Sigmoid colon (tissue), 7 donors: ENCODE measurements around the gene POLG. TPM values are rescaled to one million over a fixed set of nuclear protein-coding genes. Genes with fewer than 3 reads are reported as not detected.

Experiments used
- DNase-seq: peaks from one replicate; pipeline ENCODE4 v3.0.0-alpha.2; 2019
- H3K27ac ChIP-seq, 4 donors: fragments of 200-600 bp; sonication (generic); one replicate each; pipeline ENCODE4 v1.5.1; 2016 to 2019; ENCODE audit warnings: mild to moderate bottlenecking in 1 of 4
- H3K27me3 ChIP-seq, 3 donors: fragments of 200-600 bp; sonication (generic); one replicate each; pipeline ENCODE4 v1.5.1; 2019; ENCODE audit warnings: mild to moderate bottlenecking in 1 of 3
- H3K36me3 ChIP-seq, 4 donors: fragments of 200-600 bp; sonication (generic); one replicate each; pipeline ENCODE4 v1.5.1; 2016 to 2019
- H3K4me1 ChIP-seq, 4 donors: fragments of 200-600 bp; sonication (generic); one replicate each; pipeline ENCODE4 v1.5.1; 2017 to 2019
- H3K4me3 ChIP-seq, 4 donors: fragments of 200-600 bp; sonication (generic); one replicate each; pipeline ENCODE4 v1.5.1; 2017 to 2019; ENCODE audit warnings: mild to moderate bottlenecking in 2 of 4, moderate library complexity in 1 of 4
- H3K9me3 ChIP-seq, 4 donors: fragments of 200-600 bp in 3 of 4; sonication (generic) in 3 of 4; one replicate each; pipeline versions ENCODE4 v1.5.1 to v1.6.1; 2013 to 2019
- CTCF ChIP-seq, 4 experiments: fragments of 450-650 bp in 3 of 4; fragments of 200-600 bp in 1 of 4; IDR thresholded peaks; one replicate each; pipeline ENCODE4 v1.5.1; 2016 to 2019; ENCODE audit warnings: antibody characterized with exemption in 4 of 4, mild to moderate bottlenecking in 3 of 4, moderate library complexity in 2 of 4
- EP300 ChIP-seq, 4 donors: sonication (generic); formaldehyde crosslinking; IDR thresholded peaks; one replicate each; pipeline ENCODE4 v1.6.1; 2017; ENCODE audit warnings: antibody characterized with exemption in 4 of 4
- POLR2A ChIP-seq, 2 donors: fragments of 450-650 bp; IDR thresholded peaks; one replicate each; pipeline ENCODE4 v1.6.1; 2016; ENCODE audit warnings: antibody characterized with exemption in 2 of 2, mild to moderate bottlenecking in 2 of 2, moderate library complexity in 2 of 2
- POLR2AphosphoS5 ChIP-seq, 4 donors: sonication (generic); formaldehyde crosslinking; IDR thresholded peaks; one replicate each; pipeline ENCODE4 v1.6.1; 2017; ENCODE audit warnings: antibody characterized with exemption in 4 of 4
- WGBS, 2 donors: extraction: QIAGEN DNeasy Blood & Tissue Kit; methylation state at CpG; one replicate each; pipeline ENCODE4 v1.1.7; 2013; 5-methylcytosine and 5-hydroxymethylcytosine counted together
- intact Hi-C: fragments of 100-400 bp; cut with DNase I; formaldehyde crosslinking; loops from one replicate; pipeline ENCODE4 v1.15.1; 2023
- polyA plus RNA-seq, 3 donors: library from polyadenylated mRNA; stranded (reverse); fragments of 200-250 nt; gene quantifications; one replicate each; pipeline ENCODE4 v1.2.3, GENCODE V29; 2013
- total RNA-seq, 4 donors: library from RNA; depleted of rRNA; stranded (reverse); fragments of >200 nt; gene quantifications; one replicate each; pipeline ENCODE4 v1.1.0, GENCODE V29; 2016
- donor health status: healthy with polysubstance abuse.
- donor health status: Bipolar disorder and iron deficiency.
- donor health status: healthy.

The POLG gene
- total and polyA plus RNA-seq, 7 donors, result 25.2 to 43.4 (median 38.5) TPM

GRCh38 chr15:89363770-89364169 lies 29.1 kb upstream of the POLG start:
- Histone ChIP-seq H3K9me3 (no peaks in the 10 kb centered on the region), H3K4me1 (peaks cover 0 to 41% (median 26%) of the 10 kb centered on the region in 4 donors), H3K36me3 (no peaks in the 10 kb centered on the region), H3K4me3 (no peak overlapping the region), H3K27ac (no peak overlapping the region), H3K27me3 (peaks cover 87 to 100% (median 100%) of the 10 kb centered on the region in 3 donors)
- 39 to 41% methylated on average over 4 of the region's 4 CpGs for WGBS, 2 donors
- intact Hi-C loops, result no loop called here
- no peak for TF ChIP-seq EP300 (IDR thresholded peaks at IDR 0.05)
- DNase-seq, result no peak

- no peak overlapping the region for H3K27ac ChIP-seq
- H3K27me3 ChIP-seq, result peaks cover 81 to 100% (median 98%) of the 10 kb centered on the region in 3 donors
- intact Hi-C loops, result no loop called here
- DNase-seq, result no peak
- H3K9me3 ChIP-seq, result no peaks in the 10 kb centered on the region
- H3K4me3 ChIP-seq, result no peak overlapping the region
- H3K36me3 ChIP-seq, result no peaks in the 10 kb centered on the region
- 11 to 19% methylated on average over 6 of the region's 6 CpGs for WGBS, 2 donors
- peaks cover 0 to 46% (median 27%) of the 10 kb centered on the region in 4 donors for H3K4me1 ChIP-seq
- TF ChIP-seq CTCF (IDR thresholded peaks at IDR 0.05) (no peak), POLR2AphosphoS5 (IDR thresholded peaks at IDR 0.05) (no peak), POLR2A (IDR thresholded peaks at IDR 0.05) (no peak), EP300 (IDR thresholded peaks at IDR 0.05) (no peak)
These were observed 28.5 kb upstream of the POLG start for GRCh38 chr15:89363133-89363532.

GRCh38 chr15:89362203-89363101 lies 27.8 kb upstream of the POLG start:
- no peak overlapping the region for H3K4me3 ChIP-seq
- peaks cover 74 to 100% (median 98%) of the 10 kb centered on the region in 3 donors for H3K27me3 ChIP-seq
- TF ChIP-seq EP300 (IDR thresholded peaks at IDR 0.05), result no peak
- no peak for TF ChIP-seq POLR2A (IDR thresholded peaks at IDR 0.05)
- no peak for TF ChIP-seq POLR2AphosphoS5 (IDR thresholded peaks at IDR 0.05)
- no peak for DNase-seq
- no peaks in the 10 kb centered on the region for H3K36me3 ChIP-seq
- H3K9me3 ChIP-seq, result no peaks in the 10 kb centered on the region
- H3K27ac ChIP-seq, result no peak overlapping the region
- intact Hi-C loops, result no loop called here
- peaks cover 0 to 39% (median 20%) of the 10 kb centered on the region in 4 donors for H3K4me1 ChIP-seq
- WGBS, 2 donors, result 5 to 8% methylated on average over 73 of the region's 73 CpGs

GRCh38 chr15:89361451-89362202 lies 27.0 kb upstream of the POLG start:
- Histone ChIP-seq H3K27me3 (peaks cover 66 to 100% (median 98%) of the 10 kb centered on the region in 3 donors), H3K36me3 (no peaks in the 10 kb centered on the region), H3K4me1 (peaks cover 0 to 32% (median 17%) of the 10 kb centered on the region in 4 donors), H3K4me3 (no peak overlapping the region), H3K27ac (no peak overlapping the region), H3K9me3 (no peaks in the 10 kb centered on the region)
- TF ChIP-seq CTCF (IDR thresholded peaks at IDR 0.05) (no peak), POLR2AphosphoS5 (IDR thresholded peaks at IDR 0.05) (no peak), EP300 (IDR thresholded peaks at IDR 0.05) (no peak), POLR2A (IDR thresholded peaks at IDR 0.05) (no peak)
- intact Hi-C loops, result no loop called here
- 13 to 15% methylated on average over 41 of the region's 41 CpGs for WGBS, 2 donors
- peak; percentile 73 for DNase-seq

GRCh38 chr15:89360294-89360971 lies 25.8 kb upstream of the POLG start:
- TF ChIP-seq POLR2A (IDR thresholded peaks at IDR 0.05), result no peak
- no peak for TF ChIP-seq CTCF (IDR thresholded peaks at IDR 0.05)
- TF ChIP-seq EP300 (IDR thresholded peaks at IDR 0.05), result no peak
- no peak for TF ChIP-seq POLR2AphosphoS5 (IDR thresholded peaks at IDR 0.05)
- intact Hi-C loops, result no loop called here
- no peak for DNase-seq
- Histone ChIP-seq H3K9me3 (no peaks in the 10 kb centered on the region), H3K4me3 (no peak overlapping the region), H3K4me1 (peaks cover 0 to 32% (median 17%) of the 10 kb centered on the region in 4 donors), H3K27me3 (peaks cover 59 to 100% (median 92%) of the 10 kb centered on the region in 3 donors), H3K27ac (no peak overlapping the region), H3K36me3 (no peaks in the 10 kb centered on the region)
- WGBS, 2 donors, result 7 to 16% methylated on average over 31 of the region's 31 CpGs
